ENCODE measurements around the gene CACNA2D2.

The CACNA2D2 gene

DNA sequence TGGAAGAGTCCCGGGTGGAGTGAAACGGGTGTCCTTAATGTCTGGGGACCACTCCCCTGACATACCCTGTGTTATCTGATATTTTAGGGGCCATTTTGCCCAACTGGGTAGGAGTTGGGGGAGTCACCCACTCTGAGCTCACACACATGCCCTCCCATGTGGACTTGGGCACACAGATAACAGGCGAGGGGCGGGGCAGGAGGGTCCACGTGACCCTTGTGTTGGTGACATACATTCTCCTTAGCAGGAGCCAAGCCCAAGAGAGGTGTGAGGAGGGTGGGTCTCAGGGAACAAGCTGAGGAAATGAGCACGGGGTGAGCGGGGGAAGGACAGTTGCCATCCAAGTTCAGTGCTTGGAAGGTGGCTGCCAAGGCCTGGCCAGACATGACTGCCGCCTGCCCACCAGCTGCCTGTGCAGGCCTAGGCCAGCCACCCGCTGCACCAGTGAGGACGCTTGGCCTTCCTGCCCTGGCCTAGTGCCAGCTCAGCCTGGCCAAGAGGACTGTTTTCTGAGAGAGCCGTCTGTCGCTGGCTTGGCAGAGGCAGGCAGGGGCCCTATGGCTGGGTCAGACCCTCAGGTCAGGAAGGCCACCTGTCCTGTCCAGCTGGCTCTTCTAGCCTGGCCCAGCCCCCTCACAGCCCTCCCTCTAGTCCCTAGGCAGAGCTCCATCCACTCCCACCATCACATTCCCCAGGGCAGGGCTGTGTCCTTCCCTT is 112.8 kb downstream of the CACNA2D2 start:
- no peak overlapping the region for H3K9ac ChIP-seq (ENCODE audit: low read depth, low read length, poor library complexity, severe bottlenecking)
- H3K4me3 ChIP-seq (ENCODE audit: low read length, poor library complexity, severe bottlenecking) = no peak overlapping the region
- no peaks in the 10 kb centered on the region for H3K79me2 ChIP-seq (ENCODE audit: insufficient read depth, low read length)
- H3K36me3 ChIP-seq (ENCODE audit: insufficient read depth, low read length) = no peaks in the 10 kb centered on the region
- peaks cover 18% of the 10 kb centered on the region for H3K4me1 ChIP-seq (ENCODE audit: insufficient read depth, low read length, poor library complexity, severe bottlenecking)
- H3F3A ChIP-seq (ENCODE audit: low read depth) = no peaks in the 10 kb centered on the region
- H2AFZ ChIP-seq (ENCODE audit: low read length) = no peak overlapping the region
- no peaks in the 10 kb centered on the region for H3K27me3 ChIP-seq (ENCODE audit: insufficient read depth, low read length, poor library complexity, severe bottlenecking)
- H4K20me1 ChIP-seq (ENCODE audit: insufficient read depth, low read length, poor library complexity, severe bottlenecking) = no peaks in the 10 kb centered on the region
- TF ChIP-seq, protein P1, sequence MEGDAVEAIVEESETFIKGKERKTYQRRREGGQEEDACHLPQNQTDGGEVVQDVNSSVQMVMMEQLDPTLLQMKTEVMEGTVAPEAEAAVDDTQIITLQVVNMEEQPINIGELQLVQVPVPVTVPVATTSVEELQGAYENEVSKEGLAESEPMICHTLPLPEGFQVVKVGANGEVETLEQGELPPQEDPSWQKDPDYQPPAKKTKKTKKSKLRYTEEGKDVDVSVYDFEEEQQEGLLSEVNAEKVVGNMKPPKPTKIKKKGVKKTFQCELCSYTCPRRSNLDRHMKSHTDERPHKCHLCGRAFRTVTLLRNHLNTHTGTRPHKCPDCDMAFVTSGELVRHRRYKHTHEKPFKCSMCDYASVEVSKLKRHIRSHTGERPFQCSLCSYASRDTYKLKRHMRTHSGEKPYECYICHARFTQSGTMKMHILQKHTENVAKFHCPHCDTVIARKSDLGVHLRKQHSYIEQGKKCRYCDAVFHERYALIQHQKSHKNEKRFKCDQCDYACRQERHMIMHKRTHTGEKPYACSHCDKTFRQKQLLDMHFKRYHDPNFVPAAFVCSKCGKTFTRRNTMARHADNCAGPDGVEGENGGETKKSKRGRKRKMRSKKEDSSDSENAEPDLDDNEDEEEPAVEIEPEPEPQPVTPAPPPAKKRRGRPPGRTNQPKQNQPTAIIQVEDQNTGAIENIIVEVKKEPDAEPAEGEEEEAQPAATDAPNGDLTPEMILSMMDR (conservative IDR thresholded peaks at IDR 0.05; ENCODE audit: low read length) = no peak
- TF ChIP-seq EZH2phosphoT487 (IDR thresholded peaks at IDR 0.05; ENCODE audit: borderline replicate concordance) = no peak
- H3K9me3 ChIP-seq (ENCODE audit: insufficient read depth, low read depth, low read length) = no peaks in the 10 kb centered on the region
- no peak overlapping the region for H3K4me2 ChIP-seq (ENCODE audit: low read depth, low read length, poor library complexity, severe bottlenecking)
- H3K9me2 ChIP-seq (replicated peaks; ENCODE audit: low read depth, low read length) = no peaks in the 10 kb centered on the region

DNA sequence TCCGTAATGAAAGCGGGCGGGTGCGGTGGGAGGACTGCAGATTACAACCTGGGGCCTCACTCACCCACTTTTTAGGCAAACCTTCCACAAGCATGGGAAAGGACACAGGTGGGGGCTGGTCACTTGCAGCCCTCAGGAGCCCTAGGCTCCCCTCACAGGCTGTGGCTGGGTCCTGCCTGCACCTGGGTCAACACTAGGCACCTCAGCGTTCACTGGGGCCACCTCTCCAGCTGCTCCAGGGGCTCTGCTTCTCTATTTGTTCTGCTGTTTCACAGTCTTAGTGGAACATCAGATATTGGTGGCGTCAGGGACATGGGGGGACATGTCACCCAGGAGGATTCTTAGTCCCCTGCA is 114.0 kb downstream of the CACNA2D2 start:
- no peaks in the 10 kb centered on the region for H3K36me3 ChIP-seq (ENCODE audit: insufficient read depth, low read length)
- H3K4me1 ChIP-seq (ENCODE audit: insufficient read depth, low read length, poor library complexity, severe bottlenecking) = peaks cover 18% of the 10 kb centered on the region
- H3K79me2 ChIP-seq (ENCODE audit: insufficient read depth, low read length) = no peaks in the 10 kb centered on the region
- H2AFZ ChIP-seq (ENCODE audit: low read length) = no peak overlapping the region
- H3F3A ChIP-seq (ENCODE audit: low read depth) = no peaks in the 10 kb centered on the region
- TF ChIP-seq EZH2phosphoT487 (IDR thresholded peaks at IDR 0.05; ENCODE audit: borderline replicate concordance) = no peak
- TF ChIP-seq, protein P1 (conservative IDR thresholded peaks at IDR 0.05; ENCODE audit: low read length) = no peak
- H3K9me3 ChIP-seq (ENCODE audit: insufficient read depth, low read depth, low read length) = no peaks in the 10 kb centered on the region
- no peaks in the 10 kb centered on the region for H3K27me3 ChIP-seq (ENCODE audit: insufficient read depth, low read length, poor library complexity, severe bottlenecking)
- no peak overlapping the region for H3K4me3 ChIP-seq (ENCODE audit: low read length, poor library complexity, severe bottlenecking)
- H3K9me2 ChIP-seq (replicated peaks; ENCODE audit: low read depth, low read length) = no peaks in the 10 kb centered on the region
- no peak overlapping the region for H3K9ac ChIP-seq (ENCODE audit: low read depth, low read length, poor library complexity, severe bottlenecking)
- no peak overlapping the region for H3K4me2 ChIP-seq (ENCODE audit: low read depth, low read length, poor library complexity, severe bottlenecking)
- no peaks in the 10 kb centered on the region for H4K20me1 ChIP-seq (ENCODE audit: insufficient read depth, low read length, poor library complexity, severe bottlenecking)

DNA sequence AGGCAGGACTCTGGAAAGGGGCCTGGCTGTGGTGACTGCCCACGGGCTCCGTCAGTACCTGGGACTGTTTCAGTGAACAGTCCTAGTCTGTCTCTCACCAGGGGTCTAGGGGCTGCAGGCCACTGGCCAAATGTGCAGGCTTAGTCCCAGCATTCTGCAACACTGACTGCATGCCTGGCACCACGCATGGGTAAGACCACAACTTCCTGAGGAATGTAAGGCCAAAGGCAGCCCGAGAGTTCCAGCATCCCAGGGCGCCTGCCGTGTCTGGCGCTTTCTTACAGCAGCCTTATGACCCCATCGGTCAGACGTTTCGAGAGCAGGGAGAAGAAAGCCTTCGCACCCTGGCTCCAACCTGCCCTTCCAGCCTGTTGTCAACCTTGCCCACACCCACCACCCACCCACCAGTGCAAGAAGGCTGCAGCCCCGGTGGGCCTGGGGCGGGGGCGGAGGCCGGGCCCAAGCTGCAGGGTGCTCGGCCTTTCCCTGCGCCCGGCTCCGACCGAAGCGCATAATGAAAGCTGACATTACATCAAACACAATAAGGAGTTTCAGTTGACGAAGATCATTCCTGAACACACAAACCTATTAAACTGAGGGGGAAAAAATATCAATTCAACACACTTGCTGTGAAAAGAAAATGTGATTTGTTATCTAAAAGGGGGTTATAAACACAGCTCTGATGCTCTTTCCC is 114.6 kb downstream of the CACNA2D2 start:
- Histone ChIP-seq H3K4me3 (ENCODE audit: low read length, poor library complexity, severe bottlenecking) (no peak overlapping the region), H3K27me3 (ENCODE audit: insufficient read depth, low read length, poor library complexity, severe bottlenecking) (no peaks in the 10 kb centered on the region), H3K9ac (ENCODE audit: low read depth, low read length, poor library complexity, severe bottlenecking) (no peak overlapping the region), H3K79me2 (ENCODE audit: insufficient read depth, low read length) (no peaks in the 10 kb centered on the region), H4K20me1 (ENCODE audit: insufficient read depth, low read length, poor library complexity, severe bottlenecking) (no peaks in the 10 kb centered on the region), H3K9me2 (replicated peaks; ENCODE audit: low read depth, low read length) (no peaks in the 10 kb centered on the region), H2AFZ (ENCODE audit: low read length) (no peak overlapping the region), H3F3A (ENCODE audit: low read depth) (no peaks in the 10 kb centered on the region), H3K4me2 (ENCODE audit: low read depth, low read length, poor library complexity, severe bottlenecking) (no peak overlapping the region), H3K4me1 (ENCODE audit: insufficient read depth, low read length, poor library complexity, severe bottlenecking) (peaks cover 18% of the 10 kb centered on the region), H3K9me3 (ENCODE audit: insufficient read depth, low read depth, low read length) (no peaks in the 10 kb centered on the region), H3K36me3 (ENCODE audit: insufficient read depth, low read length) (no peaks in the 10 kb centered on the region)
- TF ChIP-seq EZH2phosphoT487 (IDR thresholded peaks at IDR 0.05; ENCODE audit: borderline replicate concordance) = no peak
- TF ChIP-seq, protein P1 (conservative IDR thresholded peaks at IDR 0.05; ENCODE audit: low read length) = no peak
